Ascending aorta (tissue), 2 donors: ENCODE results near the gene NECAB2. TPM values are rescaled to one million over a fixed set of nuclear protein-coding genes. Genes with fewer than 3 reads are reported as not detected.
"Not testable (repeated sequence)": the region's sequence is repeated elsewhere in the genome, so short reads cannot be mapped to it uniquely, and the experiment has no call there.

ENCODE experiments used
- DNase-seq, 2 donors: peaks; one replicate each; pipeline ENCODE4 v3.0.0-alpha.2; 2019; ENCODE audit warnings: low spot score in 2 of 2
- H3K27ac ChIP-seq, 2 donors: fragments of 200-600 bp; sonication (generic); one replicate each; pipeline ENCODE4 v1.5.1; 2016 to 2017; ENCODE audit warnings: mild to moderate bottlenecking in 1 of 2
- H3K27me3 ChIP-seq: fragments of 200-600 bp; sonication (generic); one replicate; pipeline ENCODE4 v1.5.1; 2017
- H3K36me3 ChIP-seq, 2 donors: fragments of 200-600 bp; sonication (generic); one replicate each; pipeline ENCODE4 v1.5.1; 2016
- H3K4me1 ChIP-seq, 2 donors: fragments of 200-600 bp; sonication (generic); one replicate each; pipeline ENCODE4 v1.5.1; 2016 to 2017; ENCODE audit warnings: mild to moderate bottlenecking in 1 of 2
- H3K4me3 ChIP-seq, 2 donors: fragments of 200-600 bp; sonication (generic); one replicate each; pipeline ENCODE4 v1.5.1; 2016 to 2017; ENCODE audit warnings: mild to moderate bottlenecking in 1 of 2
- H3K9me3 ChIP-seq, 2 donors: fragments of 200-600 bp; sonication (generic); one replicate each; pipeline ENCODE4 v1.5.1; 2016
- intact Hi-C: fragments of 100-400 bp; cut with DNase I; formaldehyde crosslinking; loops from one replicate; pipeline ENCODE4 v1.15.1; 2023
- total RNA-seq: library from RNA; depleted of rRNA; stranded (reverse); fragments of >200 nt; gene quantifications from one replicate; pipeline ENCODE4 v1.1.0, GENCODE V29; 2016
- TF ChIP-seq, protein P1 (sequence below), 3 experiments: fragments of 200-600 bp in 2 of 3; fragments of 450-650 bp in 1 of 3; sonication (generic) in 2 of 3; IDR thresholded peaks; one replicate each; pipeline ENCODE4 v1.5.1; 2016 to 2019; ENCODE audit warnings: antibody characterized with exemption in 3 of 3, mild to moderate bottlenecking in 1 of 3, moderate library complexity in 1 of 3

NECAB2 gene
- total RNA-seq, 1 donor from 2014 or later: not detected

GRCh38 chr16:83947642-83948234, 20.3 kb upstream of the NECAB2 start:
- Histone ChIP-seq H3K36me3 (no peaks in the 10 kb centered on the region), H3K27me3 (no peaks in the 10 kb centered on the region), H3K27ac (no peak overlapping the region), H3K4me1 (peaks cover 0 to 6% of the 10 kb centered on the region in 2 donors), H3K9me3 (no peaks in the 10 kb centered on the region), H3K4me3 (no peak overlapping the region)
- intact Hi-C loops: no loop called here
- TF ChIP-seq, protein P1, sequence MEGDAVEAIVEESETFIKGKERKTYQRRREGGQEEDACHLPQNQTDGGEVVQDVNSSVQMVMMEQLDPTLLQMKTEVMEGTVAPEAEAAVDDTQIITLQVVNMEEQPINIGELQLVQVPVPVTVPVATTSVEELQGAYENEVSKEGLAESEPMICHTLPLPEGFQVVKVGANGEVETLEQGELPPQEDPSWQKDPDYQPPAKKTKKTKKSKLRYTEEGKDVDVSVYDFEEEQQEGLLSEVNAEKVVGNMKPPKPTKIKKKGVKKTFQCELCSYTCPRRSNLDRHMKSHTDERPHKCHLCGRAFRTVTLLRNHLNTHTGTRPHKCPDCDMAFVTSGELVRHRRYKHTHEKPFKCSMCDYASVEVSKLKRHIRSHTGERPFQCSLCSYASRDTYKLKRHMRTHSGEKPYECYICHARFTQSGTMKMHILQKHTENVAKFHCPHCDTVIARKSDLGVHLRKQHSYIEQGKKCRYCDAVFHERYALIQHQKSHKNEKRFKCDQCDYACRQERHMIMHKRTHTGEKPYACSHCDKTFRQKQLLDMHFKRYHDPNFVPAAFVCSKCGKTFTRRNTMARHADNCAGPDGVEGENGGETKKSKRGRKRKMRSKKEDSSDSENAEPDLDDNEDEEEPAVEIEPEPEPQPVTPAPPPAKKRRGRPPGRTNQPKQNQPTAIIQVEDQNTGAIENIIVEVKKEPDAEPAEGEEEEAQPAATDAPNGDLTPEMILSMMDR (IDR thresholded peaks at IDR 0.05): no peak
- DNase-seq: no peak

- Histone ChIP-seq H3K27ac (no peak overlapping the region), H3K36me3 (no peaks in the 10 kb centered on the region), H3K9me3 (no peaks in the 10 kb centered on the region), H3K4me1 (peaks cover 4 to 12% of the 10 kb centered on the region in 2 donors), H3K4me3 (no peak overlapping the region), H3K27me3 (no peaks in the 10 kb centered on the region)
- TF ChIP-seq, protein P1 (IDR thresholded peaks at IDR 0.05): no peak
- intact Hi-C loops: no loop called here
- no peak for DNase-seq
Measured at GRCh38 chr16:83948914-83949723, 18.9 kb upstream of the NECAB2 start.

GRCh38 chr16:83949724-83950001, 18.4 kb upstream of the NECAB2 start:
- Histone ChIP-seq H3K4me3 (no peak overlapping the region), H3K9me3 (no peaks in the 10 kb centered on the region), H3K27me3 (no peaks in the 10 kb centered on the region), H3K27ac (no peak overlapping the region), H3K36me3 (no peaks in the 10 kb centered on the region), H3K4me1 (peaks cover 5 to 14% of the 10 kb centered on the region in 2 donors)
- DNase-seq: no peak
- intact Hi-C loops: loop anchor here (5.0 to 10.0 kb wide), 2 partner anchors 228 to 235 kb away; no protein-coding TSS in a partner anchor
- TF ChIP-seq, protein P1 (IDR thresholded peaks at IDR 0.05): no peak

GRCh38 chr16:83950862-83951399, 17.1 kb upstream of the NECAB2 start:
- H3K36me3 ChIP-seq, H3K9me3 ChIP-seq, DNase-seq, H3K27ac ChIP-seq, H3K27me3 ChIP-seq, H3K4me3 ChIP-seq: not testable (repeated sequence)
- peaks cover 8 to 22% of the 10 kb centered on the region in 2 donors for H3K4me1 ChIP-seq
- intact Hi-C loops: loop anchor here (5.0 to 10.0 kb wide), 2 partner anchors 226 to 236 kb away; no protein-coding TSS in a partner anchor

DNA sequence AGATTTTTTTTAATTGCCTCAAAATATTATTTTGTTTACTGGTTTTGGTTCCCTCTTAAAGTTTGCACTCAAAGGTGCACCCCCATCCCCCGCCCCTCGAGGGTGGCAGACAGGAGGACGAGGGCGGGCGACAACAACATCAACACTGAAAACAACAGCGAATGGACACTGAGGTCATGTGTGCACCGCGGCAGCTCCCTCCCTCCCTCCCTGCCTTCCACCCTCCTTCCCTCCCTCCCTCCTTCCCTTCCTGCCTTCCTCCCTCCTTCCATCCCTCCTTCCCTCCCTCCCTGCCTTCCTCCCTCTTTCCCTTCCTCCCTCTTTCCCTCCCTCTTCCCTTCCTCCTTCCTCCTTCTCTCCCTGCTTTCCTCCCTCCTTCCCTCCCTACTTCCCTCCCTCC, 16.5 kb upstream of the NECAB2 start:
- Histone ChIP-seq H3K4me1 (peaks cover 8 to 22% of the 10 kb centered on the region in 2 donors), H3K9me3 (no peaks in the 10 kb centered on the region), H3K27me3 (no peaks in the 10 kb centered on the region), H3K4me3 (no peak overlapping the region), H3K36me3 (no peaks in the 10 kb centered on the region), H3K27ac (no peak overlapping the region)
- DNase-seq: no peak
- TF ChIP-seq, protein P1 (IDR thresholded peaks at IDR 0.05): no peak
- intact Hi-C loops: loop anchor here (5.0 to 10.0 kb wide), 2 partner anchors 226 to 237 kb away; no protein-coding TSS in a partner anchor

DNA sequence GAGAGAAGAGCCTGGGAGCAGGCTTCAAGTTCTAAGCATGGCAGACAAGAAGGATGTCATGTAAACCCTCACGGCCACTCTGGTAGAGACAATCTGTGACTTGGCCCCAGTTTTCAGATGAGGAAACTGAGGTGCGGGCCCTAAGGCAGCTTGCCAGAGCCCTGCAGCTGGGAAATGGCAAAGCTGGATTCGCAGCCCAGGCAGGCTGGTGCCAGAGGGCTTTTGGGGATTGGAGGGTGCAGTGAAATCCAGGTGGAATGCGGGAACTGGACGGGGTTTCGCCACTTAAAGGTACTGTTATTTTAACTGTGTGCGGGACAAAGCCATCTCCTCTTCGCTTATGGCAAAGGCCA, 15.5 kb upstream of the NECAB2 start:
- no peaks in the 10 kb centered on the region for H3K36me3 ChIP-seq
- H3K4me1 ChIP-seq: peaks cover 8 to 22% of the 10 kb centered on the region in 2 donors
- intact Hi-C loops: loop anchor here (2.0 to 10.0 kb wide), 5 partner anchors 26 to 238 kb away; partner anchors contain the start of genes MBTPS1 and MLYCD
- peak overlapping the region; percentile 36 to 76 for H3K4me3 ChIP-seq
- DNase-seq: no peak
- H3K9me3 ChIP-seq: no peaks in the 10 kb centered on the region
- peak overlapping the region; percentile 89 to 94 for H3K27ac ChIP-seq
- H3K27me3 ChIP-seq: no peaks in the 10 kb centered on the region
- TF ChIP-seq, protein P1 (IDR thresholded peaks at IDR 0.05): no peak
